Spinal cord (tissue), 10 donors: ENCODE measurements around the gene RASAL3. TPM values are rescaled to one million over a fixed set of nuclear protein-coding genes. Genes with fewer than 3 reads are reported as not detected.
A peak's percentile ranks its signal among the peaks of the same experiment; 100 is the strongest.

Experiments
- DNase-seq, 6 donors: peaks; one replicate each; pipeline versions ENCODE4 v3.0.0 to v3.0.0-alpha.2; 2013 to 2015; ENCODE audit warnings: low spot score in 6 of 6, low read depth in 4 of 6
- H3K27ac ChIP-seq: one replicate; pipeline ENCODE4 v1.5.1; 2013; ENCODE audit warnings: low read depth, low read length, control low read depth
- H3K27me3 ChIP-seq: one replicate; pipeline ENCODE4 v1.6.1; 2013; ENCODE audit warnings: low read length; ENCODE audit not compliant: control insufficient read depth, insufficient read depth
- H3K36me3 ChIP-seq: one replicate; pipeline ENCODE4 v1.6.1; 2013; ENCODE audit warnings: low read length; ENCODE audit not compliant: control insufficient read depth, insufficient read depth
- H3K4me1 ChIP-seq: one replicate; pipeline ENCODE4 v1.6.1; 2013; ENCODE audit warnings: low read length; ENCODE audit not compliant: control insufficient read depth, insufficient read depth
- H3K4me3 ChIP-seq: one replicate; pipeline ENCODE4 v1.5.1; 2013; ENCODE audit warnings: low read depth, low read length, control low read depth
- H3K9me3 ChIP-seq: one replicate; pipeline ENCODE4 v1.6.1; 2013; ENCODE audit warnings: low read length; ENCODE audit not compliant: control insufficient read depth, insufficient read depth
- WGBS: methylation state at CpG from one replicate; pipeline ENCODE4 v1.1.5; 2013; ENCODE audit warnings: missing lambda C conversion rate; ENCODE audit not compliant: insufficient coverage; 5-methylcytosine and 5-hydroxymethylcytosine counted together
- polyA plus RNA-seq, 2 donors: library from polyadenylated mRNA; unstranded; fragments of 120-200 nt; gene quantifications; one replicate each; pipeline ENCODE4 v1.2.1, GENCODE V29; 2013; ENCODE audit not compliant: insufficient read length in 2 of 2
- total RNA-seq, 2 donors: library from RNA; depleted of rRNA in 1 of 2; stranded (reverse); fragments of 120-200 nt in 1 of 2; fragments of >200 nt in 1 of 2; gene quantifications; one replicate each; pipeline versions ENCODE4 v1.2.3 to v1.2.4, GENCODE V29; 2013 to 2014
- donor health status: healthy.

The RASAL3 gene
- total and polyA plus RNA-seq, 4 donors = 1.9 to 4.2 (median 2.8) TPM

GRCh38 chr19:15427991-15428471 is 36.3 kb downstream of the RASAL3 start:
- Histone ChIP-seq H3K36me3 (peaks cover 80% of the 10 kb centered on the region), H3K4me3 (no peak overlapping the region), H3K27me3 (no peaks in the 10 kb centered on the region), H3K9me3 (no peaks in the 10 kb centered on the region), H3K4me1 (peaks cover 29% of the 10 kb centered on the region), H3K27ac (no peak overlapping the region)
- no peak for DNase-seq
- 95% methylated on average over 31 of the region's 35 CpGs for WGBS

- H3K27ac ChIP-seq = no peak overlapping the region
- DNase-seq = no peak
- peaks cover 33% of the 10 kb centered on the region for H3K4me1 ChIP-seq
- no peaks in the 10 kb centered on the region for H3K9me3 ChIP-seq
- WGBS = 98% methylated on average over 25 of the region's 25 CpGs
- no peak overlapping the region for H3K4me3 ChIP-seq
- H3K27me3 ChIP-seq = no peaks in the 10 kb centered on the region
- H3K36me3 ChIP-seq = peaks cover 87% of the 10 kb centered on the region
These were observed 37.0 kb downstream of the RASAL3 start for GRCh38 chr19:15427350-15427700.

- H3K27me3 ChIP-seq = no peaks in the 10 kb centered on the region
- H3K9me3 ChIP-seq = no peaks in the 10 kb centered on the region
- WGBS = 87% methylated on average over 16 of the region's 16 CpGs
- H3K4me1 ChIP-seq = peaks cover 35% of the 10 kb centered on the region
- no peak overlapping the region for H3K4me3 ChIP-seq
- DNase-seq = no peak
- peaks cover 93% of the 10 kb centered on the region for H3K36me3 ChIP-seq
- H3K27ac ChIP-seq = no peak overlapping the region
These were observed 37.6 kb downstream of the RASAL3 start for GRCh38 chr19:15426485-15427349.

GRCh38 chr19:15425321-15425950 is 38.9 kb downstream of the RASAL3 start:
- WGBS = 97% methylated on average over 24 of the region's 36 CpGs

GRCh38 chr19:15424692-15425272 is 39.6 kb downstream of the RASAL3 start:
- H3K36me3 ChIP-seq = peaks cover 88% of the 10 kb centered on the region
- peaks cover 27% of the 10 kb centered on the region for H3K4me1 ChIP-seq
- no peaks in the 10 kb centered on the region for H3K27me3 ChIP-seq
- no peak overlapping the region for H3K27ac ChIP-seq
- WGBS = 99% methylated on average over 37 of the region's 38 CpGs
- no peaks in the 10 kb centered on the region for H3K9me3 ChIP-seq
- no peak overlapping the region for H3K4me3 ChIP-seq
- no peak for DNase-seq

More at GRCh38 chr19:15425321-15425950, 38.9 kb downstream of the RASAL3 start:
- H3K27ac ChIP-seq = no peak overlapping the region
- no peaks in the 10 kb centered on the region for H3K9me3 ChIP-seq
- H3K36me3 ChIP-seq = peaks cover 91% of the 10 kb centered on the region
- no peak for DNase-seq
- H3K4me3 ChIP-seq = no peak overlapping the region
- peaks cover 34% of the 10 kb centered on the region for H3K4me1 ChIP-seq
- no peaks in the 10 kb centered on the region for H3K27me3 ChIP-seq

- WGBS = 97% methylated on average over 12 of the region's 13 CpGs
These were observed 40.2 kb downstream of the RASAL3 start for GRCh38 chr19:15424121-15424520.

GRCh38 chr19:15423130-15423529 is 41.2 kb downstream of the RASAL3 start:
- 100% methylated on average over 5 of the region's 6 CpGs for WGBS
- H3K27ac ChIP-seq = no peak overlapping the region
- no peak overlapping the region for H3K4me3 ChIP-seq
- no peaks in the 10 kb centered on the region for H3K27me3 ChIP-seq
- H3K4me1 ChIP-seq = peaks cover 31% of the 10 kb centered on the region
- DNase-seq = no peak
- no peaks in the 10 kb centered on the region for H3K9me3 ChIP-seq
- peaks cover 71% of the 10 kb centered on the region for H3K36me3 ChIP-seq

More at GRCh38 chr19:15424121-15424520, 40.2 kb downstream of the RASAL3 start:
- Histone ChIP-seq H3K27me3 (no peaks in the 10 kb centered on the region), H3K27ac (no peak overlapping the region), H3K36me3 (peaks cover 81% of the 10 kb centered on the region), H3K4me3 (no peak overlapping the region), H3K4me1 (peaks cover 31% of the 10 kb centered on the region), H3K9me3 (no peaks in the 10 kb centered on the region)
- DNase-seq = no peak

GRCh38 chr19:15422296-15423075 is 41.9 kb downstream of the RASAL3 start:
- H3K27ac ChIP-seq = no peak overlapping the region
- peaks cover 35% of the 10 kb centered on the region for H3K4me1 ChIP-seq
- H3K36me3 ChIP-seq = peaks cover 65% of the 10 kb centered on the region
- H3K9me3 ChIP-seq = no peaks in the 10 kb centered on the region
- H3K4me3 ChIP-seq = no peak overlapping the region
- DNase-seq = no peak
- no peaks in the 10 kb centered on the region for H3K27me3 ChIP-seq
- 81% methylated on average over 22 of the region's 22 CpGs for WGBS

GRCh38 chr19:15421721-15422260 is 42.6 kb downstream of the RASAL3 start:
- H3K27me3 ChIP-seq = no peaks in the 10 kb centered on the region
- no peaks in the 10 kb centered on the region for H3K9me3 ChIP-seq
- DNase-seq = peak in 5 of 6 donors; percentile 38 to 93 (median 61)
- H3K4me1 ChIP-seq = peaks cover 39% of the 10 kb centered on the region
- H3K4me3 ChIP-seq = no peak overlapping the region
- WGBS = 40% methylated on average over 11 of the region's 15 CpGs
- no peak overlapping the region for H3K27ac ChIP-seq
- peaks cover 58% of the 10 kb centered on the region for H3K36me3 ChIP-seq
